Stimulated activated CD8-positive, alpha-beta memory T cell treated with anti-CD3 and anti-CD28 coated beads, Interleukin-12 subunit alpha, Interleukin-12 subunit beta, amount 100 ng/mL, for 1 hour (primary cell): ENCODE data around the gene RTF1.
"Not testable (repeated sequence)": the region's sequence is repeated elsewhere in the genome, so short reads cannot be mapped to it uniquely, and the experiment has no call there.

Source experiments
- DNase-seq: peaks from one replicate; pipeline ENCODE4 v3.0.0-alpha.2; 2020; ENCODE audit warnings: low read depth

Gene RTF1

GRCh38 chr15:41437448-41437847 is 20.6 kb downstream of the RTF1 start:
- no peak for DNase-seq

- no peak for DNase-seq
Observed at GRCh38 chr15:41438206-41438605, 21.3 kb downstream of the RTF1 start.

GRCh38 chr15:41438745-41439144 is 21.9 kb downstream of the RTF1 start:
- not testable (repeated sequence) for DNase-seq

- no peak for DNase-seq
Observed at GRCh38 chr15:41443275-41443674, 26.4 kb downstream of the RTF1 start.

GRCh38 chr15:41445399-41445798 is 28.5 kb downstream of the RTF1 start:
- DNase-seq: no peak

- no peak for DNase-seq
Observed at GRCh38 chr15:41462084-41462795, 45.3 kb downstream of the RTF1 start.

- no peak for DNase-seq
Observed at GRCh38 chr15:41464889-41465580, 48.1 kb downstream of the RTF1 start.

GRCh38 chr15:41465822-41466421 is 49.0 kb downstream of the RTF1 start:
- no peak for DNase-seq

GRCh38 chr15:41466711-41467110 is 49.8 kb downstream of the RTF1 start:
- no peak for DNase-seq

GRCh38 chr15:41469644-41470043 is 52.7 kb downstream of the RTF1 start:
- DNase-seq: not testable (repeated sequence)

GRCh38 chr15:41473418-41473817 is 56.5 kb downstream of the RTF1 start:
- DNase-seq: no peak

- no peak for DNase-seq
Observed at GRCh38 chr15:41474436-41474835, 57.5 kb downstream of the RTF1 start.

GRCh38 chr15:41474941-41475340 is 58.0 kb downstream of the RTF1 start:
- no peak for DNase-seq

GRCh38 chr15:41476416-41477048 is 59.6 kb downstream of the RTF1 start:
- DNase-seq: no peak

GRCh38 chr15:41480396-41481140 is 63.7 kb downstream of the RTF1 start:
- DNase-seq: no peak

- no peak for DNase-seq
Observed at GRCh38 chr15:41482110-41482877, 65.4 kb downstream of the RTF1 start.

- no peak for DNase-seq
Observed at GRCh38 chr15:41483115-41483514, 66.2 kb downstream of the RTF1 start.

GRCh38 chr15:41483519-41483918 is 66.6 kb downstream of the RTF1 start:
- no peak for DNase-seq

GRCh38 chr15:41484937-41485625 is 68.2 kb downstream of the RTF1 start:
- no peak for DNase-seq

GRCh38 chr15:41486286-41486685 is 69.4 kb downstream of the RTF1 start:
- DNase-seq: no peak

GRCh38 chr15:41487381-41487780 is 70.5 kb downstream of the RTF1 start:
- no peak for DNase-seq
